SK-N-SH (cell line): ENCODE results near the gene PRKN. TPM values are rescaled to one million over a fixed set of nuclear protein-coding genes. Genes with fewer than 3 reads are reported as not detected.

Experiments
- CTCF ChIA-PET: fragments of 300-600, 350-600 bp; formaldehyde crosslinking; extraction: SDS; loops from one replicate; lab custom pipeline; 2021; lab: Yijun Ruan, JAX
- POLR2A ChIA-PET: fragments of 350-600 bp; sonication (Branson Sonifier 250); formaldehyde crosslinking; extraction: SDS; loops from one replicate; lab custom pipeline; 2020; ENCODE audit warnings: antibody characterized with exemption, inconsistent platforms; lab: Yijun Ruan, JAX
- DNase-seq: peaks from one replicate; pipeline ENCODE4 v3.0.0; 2012
- H2AFZ ChIP-seq: fragments of 200-600 bp; sonication (generic); 2 replicates; pipeline ENCODE4 v1.8.1; 2016; ENCODE audit warnings: antibody characterized with exemption, mild to moderate bottlenecking, low read depth
- H3F3A ChIP-seq: fragments of 200-600 bp; sonication (generic); replicated peaks from 2 replicates; pipeline ENCODE3; 2016; ENCODE audit warnings: antibody characterized with exemption, mild to moderate bottlenecking; ENCODE audit not compliant: insufficient read depth
- H3K27ac ChIP-seq, 2 experiments: fragments of 200-500 bp in 1 of 2; fragments of 200-600 bp in 1 of 2; sonication (Bioruptor generic) in 1 of 2; sonication (generic), shearing (Covaris generic) in 1 of 2; 2 replicates each; pipeline versions ENCODE4 v1.5.1 to v1.6.1; 2014 to 2016; ENCODE audit warnings: low read depth in 2 of 2, inconsistent platforms in 1 of 2, low read length in 1 of 2, mild to moderate bottlenecking in 1 of 2, mixed read lengths in 1 of 2
- H3K27me3 ChIP-seq: fragments of 200-600 bp; sonication (generic), shearing (Covaris generic); 2 replicates; pipeline ENCODE4 v1.6.1; 2016; ENCODE audit warnings: mixed run types; ENCODE audit not compliant: insufficient read depth
- H3K36me3 ChIP-seq, 2 experiments: fragments of 200-500 bp in 1 of 2; fragments of 200-600 bp in 1 of 2; sonication (Bioruptor generic) in 1 of 2; sonication (generic) in 1 of 2; replicated peaks in 1 of 2; 2 replicates each; pipeline versions ENCODE3 to v1.5.1; 2014 to 2016; ENCODE audit warnings: low read length in 1 of 2, mild to moderate bottlenecking in 1 of 2; ENCODE audit not compliant: insufficient read depth in 2 of 2, control insufficient read depth in 1 of 2
- H3K4me1 ChIP-seq, 2 experiments: fragments of 200-500 bp in 1 of 2; fragments of 200-600 bp in 1 of 2; sonication (Bioruptor generic) in 1 of 2; sonication (generic), shearing (Covaris generic) in 1 of 2; 2 replicates each; pipeline versions ENCODE4 v1.5.1 to v1.6.1; 2014 to 2016; ENCODE audit warnings: low read depth in 1 of 2, low read length in 1 of 2, mixed run types in 1 of 2; ENCODE audit not compliant: insufficient read depth in 2 of 2, control insufficient read depth in 1 of 2
- H3K4me2 ChIP-seq: fragments of 200-600 bp; sonication (generic), shearing (Covaris generic); 2 replicates; pipeline ENCODE4 v1.6.1; 2017; ENCODE audit warnings: mixed run types
- H3K4me3 ChIP-seq, 2 experiments: fragments of 200-500 bp in 1 of 2; fragments of 200-600 bp in 1 of 2; sonication (Bioruptor generic) in 1 of 2; sonication (generic), shearing (Covaris generic) in 1 of 2; 2 replicates each; pipeline versions ENCODE4 v1.5.1 to v1.8.1; 2014 to 2016; ENCODE audit warnings: low read depth in 2 of 2, inconsistent platforms in 1 of 2, low read length in 1 of 2, mild to moderate bottlenecking in 1 of 2, mixed read lengths in 1 of 2, moderate library complexity in 1 of 2
- H3K79me2 ChIP-seq: fragments of 200-600 bp; sonication (generic); 2 replicates; pipeline ENCODE4 v1.8.1; 2017; ENCODE audit warnings: mild to moderate bottlenecking; ENCODE audit not compliant: insufficient read depth
- H3K9ac ChIP-seq: fragments of 200-600 bp; sonication (generic); 2 replicates; pipeline ENCODE4 v1.6.1; 2017; ENCODE audit warnings: mixed run types
- H3K9me2 ChIP-seq: fragments of 200-600 bp; sonication (generic); 2 replicates; pipeline ENCODE4 v1.6.1; 2017; ENCODE audit warnings: mixed run types
- H3K9me3 ChIP-seq: fragments of 200-600 bp; sonication (generic); 2 replicates; pipeline ENCODE4 v1.6.1; 2017; ENCODE audit warnings: mixed run types, mild to moderate bottlenecking, moderate library complexity
- H4K20me1 ChIP-seq: fragments of 200-600 bp; sonication (generic); 2 replicates; pipeline ENCODE4 v1.6.1; 2017; ENCODE audit warnings: mild to moderate bottlenecking, mixed run types; ENCODE audit not compliant: insufficient read depth
- CHD2 ChIP-seq: fragments of 150-350 bp; IDR thresholded peaks from 2 replicates; pipeline ENCODE4 v1.6.1; 2018; ENCODE audit warnings: low read length; ENCODE audit not compliant: partially characterized antibody
- ELF1 ChIP-seq: IDR thresholded peaks from 2 replicates; pipeline ENCODE4 v1.4.0; 2012
- EP300 ChIP-seq, 2 experiments: IDR thresholded peaks; 2 replicates each; pipeline versions ENCODE4 v1.4.0 to v1.6.1; 2012; ENCODE audit warnings: borderline replicate concordance in 1 of 2, low read depth in 1 of 2, low read length in 1 of 2
- EZH2phosphoT487 ChIP-seq: fragments of 200-600 bp; sonication (generic); IDR thresholded peaks from 2 replicates; pipeline ENCODE4 v1.6.1; 2017; ENCODE audit warnings: low read depth, mixed run types, mild to moderate bottlenecking, antibody characterized with exemption, moderate library complexity, borderline replicate concordance
- FOSL2 ChIP-seq: IDR thresholded peaks from 2 replicates; pipeline ENCODE4 v1.4.0; 2012; ENCODE audit warnings: low read depth, mild to moderate bottlenecking, moderate library complexity, borderline replicate concordance
- FOXM1 ChIP-seq: IDR thresholded peaks from 2 replicates; pipeline ENCODE4 v1.4.0; 2012; ENCODE audit warnings: low read depth, mild to moderate bottlenecking
- GABPA ChIP-seq: IDR thresholded peaks from 2 replicates; pipeline ENCODE4 v1.4.0; 2012; ENCODE audit warnings: low read depth, mild to moderate bottlenecking
- GATA2 ChIP-seq: sonication (generic); formaldehyde crosslinking; IDR thresholded peaks from 2 replicates; pipeline ENCODE4 v1.5.0; 2020; ENCODE audit warnings: mild to moderate bottlenecking, missing genetic modification reagents
- JUND ChIP-seq: IDR thresholded peaks from 2 replicates; pipeline ENCODE4 v1.4.0; 2012
- MEF2A ChIP-seq: IDR thresholded peaks from 2 replicates; pipeline ENCODE4 v1.4.0; 2012; ENCODE audit warnings: low read depth, borderline replicate concordance
- RAD21 ChIP-seq: IDR thresholded peaks from 2 replicates; pipeline ENCODE4 v1.6.1; 2012; ENCODE audit warnings: mild to moderate bottlenecking, low read length
- RCOR1 ChIP-seq: fragments of 150-350 bp; IDR thresholded peaks from 2 replicates; pipeline ENCODE4 v1.6.1; 2017; ENCODE audit warnings: antibody characterized with exemption, low read length
- RFX5 ChIP-seq: IDR thresholded peaks from 2 replicates; pipeline ENCODE4 v1.6.1; 2012; ENCODE audit warnings: mild to moderate bottlenecking, improper control_type of control experiment, low read length
- SIN3A ChIP-seq: IDR thresholded peaks from 2 replicates; pipeline ENCODE4 v1.6.1; 2012; ENCODE audit warnings: low read depth, mild to moderate bottlenecking, low read length, moderate library complexity, borderline replicate concordance
- SMC3 ChIP-seq: IDR thresholded peaks from 2 replicates; pipeline ENCODE4 v1.6.1; 2012; ENCODE audit warnings: low read depth, low read length, improper control_type of control experiment
- WGBS: methylation state at CpG from one replicate; pipeline ENCODE4 v1.1.6; 2017; ENCODE audit warnings: low lambda C conversion rate; 5-methylcytosine and 5-hydroxymethylcytosine counted together
- polyA plus RNA-seq, 3 experiments: library from polyadenylated mRNA; depleted of rRNA; stranded (reverse); fragments of >200 nt; gene quantifications; 2 replicates each; pipeline ENCODE4 v1.2.3, GENCODE V29; 2012
- TF ChIP-seq, protein P1 (sequence below): IDR thresholded peaks from 2 replicates; pipeline ENCODE4 v1.4.0; 2012; ENCODE audit warnings: low read depth
- TF ChIP-seq, protein P2 (sequence below): IDR thresholded peaks from 2 replicates; pipeline ENCODE4 v1.6.1; 2012; ENCODE audit warnings: mild to moderate bottlenecking, low read depth, low read length, moderate library complexity
- TF ChIP-seq, protein P3 (sequence below): IDR thresholded peaks from 2 replicates; pipeline ENCODE4 v1.4.0; 2012; ENCODE audit warnings: low read depth, borderline replicate concordance
- TF ChIP-seq, protein P4 (sequence below): IDR thresholded peaks from 2 replicates; pipeline ENCODE4 v1.4.0; 2012; ENCODE audit warnings: low read depth, borderline replicate concordance
- TF ChIP-seq, protein P5 (sequence below): fragments of 150-350 bp; IDR thresholded peaks from 2 replicates; pipeline ENCODE4 v1.6.1; 2017; ENCODE audit warnings: antibody characterized with exemption, low read length, low read depth, borderline replicate concordance
- TF ChIP-seq, protein P6 (sequence below): fragments of 200-600 bp; sonication (generic); IDR thresholded peaks from 2 replicates; pipeline ENCODE4 v1.6.1; 2017; ENCODE audit warnings: antibody characterized with exemption, mild to moderate bottlenecking, moderate library complexity
- TF ChIP-seq, protein P7 (sequence below): fragments of 150-350 bp; IDR thresholded peaks from 2 replicates; pipeline ENCODE4 v1.6.1; 2016; ENCODE audit warnings: mild to moderate bottlenecking, low read depth, low read length

PRKN gene
- polyA plus RNA-seq, 1 of the 3 experiments (the other 2 are of a cell fraction): 0.76 TPM

DNA sequence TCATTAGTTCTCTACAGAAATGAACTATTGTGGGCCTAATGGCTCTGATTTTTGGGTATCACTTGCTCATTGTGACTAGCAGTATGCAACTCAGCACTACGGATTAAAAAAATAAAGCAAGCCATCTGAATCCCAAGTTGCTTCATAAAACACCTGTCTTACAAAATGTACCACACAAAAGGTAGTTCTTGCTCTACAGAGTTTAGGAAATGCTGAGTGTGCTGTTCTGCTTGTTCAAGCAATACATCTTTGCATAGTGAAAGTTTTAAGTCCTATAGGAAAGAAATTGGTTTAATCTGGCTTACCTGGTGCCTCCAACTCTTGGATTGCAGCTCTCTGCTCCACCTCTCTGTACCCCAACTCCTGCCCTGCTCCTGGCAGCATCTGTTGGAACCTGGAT is 1187.0 kb downstream of the PRKN start (continued):
- TF ChIP-seq, protein P1, sequence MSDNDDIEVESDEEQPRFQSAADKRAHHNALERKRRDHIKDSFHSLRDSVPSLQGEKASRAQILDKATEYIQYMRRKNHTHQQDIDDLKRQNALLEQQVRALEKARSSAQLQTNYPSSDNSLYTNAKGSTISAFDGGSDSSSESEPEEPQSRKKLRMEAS: no peak
- TF ChIP-seq GATA2 (CRISPR knock-in tag): no peak

DNA sequence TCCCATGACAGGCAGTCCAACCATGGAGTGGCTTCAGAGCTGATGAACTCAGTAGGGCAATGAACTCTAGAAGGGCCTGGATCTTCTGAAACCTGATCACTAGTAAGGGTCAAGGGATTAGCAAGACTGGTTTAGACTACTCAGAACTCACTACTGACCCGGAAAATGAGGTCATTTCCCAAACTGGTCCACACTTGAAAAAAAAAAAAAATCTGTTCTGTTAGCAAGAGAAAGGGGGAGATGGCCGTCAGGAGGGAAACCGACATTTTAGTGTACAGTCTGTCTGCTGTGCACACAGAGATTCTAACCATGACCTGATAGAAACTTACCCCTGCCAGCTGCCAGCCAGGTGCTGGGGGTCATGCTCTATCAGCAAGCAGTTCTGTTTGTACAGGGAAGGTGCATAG is 1191.3 kb downstream of the PRKN start:
- Histone ChIP-seq H3F3A (no peaks in the 10 kb centered on the region), H3K9me3 (no peaks in the 10 kb centered on the region), H3K36me3 (no peaks in the 10 kb centered on the region), H3K4me2 (no peak overlapping the region), H3K27me3 (no peaks in the 10 kb centered on the region; the same call in 1 of the 2 replicates), H3K79me2 (no peaks in the 10 kb centered on the region), H3K9ac (no peak overlapping the region), H4K20me1 (no peaks in the 10 kb centered on the region), H3K4me1 (no peaks in the 10 kb centered on the region), H3K4me3 (no peak overlapping the region), H3K27ac (no peak overlapping the region), H2AFZ (no peak overlapping the region), H3K9me2 (no peaks in the 10 kb centered on the region)
- DNase-seq: no peak
- ChIA-PET CTCF (interaction anchor here (0.6 kb wide), 1 partner anchor 50 kb away, joined by 3 read pairs; no protein-coding TSS in a partner anchor), POLR2A (no interaction called here)
- 54% methylated on average over 3 of the region's 3 CpGs for WGBS
- no peak for TF ChIP-seq EZH2phosphoT487
- no peak for TF ChIP-seq ELF1
- TF ChIP-seq RFX5: no peak
- no peak for TF ChIP-seq SMC3
- TF ChIP-seq, protein P2, sequence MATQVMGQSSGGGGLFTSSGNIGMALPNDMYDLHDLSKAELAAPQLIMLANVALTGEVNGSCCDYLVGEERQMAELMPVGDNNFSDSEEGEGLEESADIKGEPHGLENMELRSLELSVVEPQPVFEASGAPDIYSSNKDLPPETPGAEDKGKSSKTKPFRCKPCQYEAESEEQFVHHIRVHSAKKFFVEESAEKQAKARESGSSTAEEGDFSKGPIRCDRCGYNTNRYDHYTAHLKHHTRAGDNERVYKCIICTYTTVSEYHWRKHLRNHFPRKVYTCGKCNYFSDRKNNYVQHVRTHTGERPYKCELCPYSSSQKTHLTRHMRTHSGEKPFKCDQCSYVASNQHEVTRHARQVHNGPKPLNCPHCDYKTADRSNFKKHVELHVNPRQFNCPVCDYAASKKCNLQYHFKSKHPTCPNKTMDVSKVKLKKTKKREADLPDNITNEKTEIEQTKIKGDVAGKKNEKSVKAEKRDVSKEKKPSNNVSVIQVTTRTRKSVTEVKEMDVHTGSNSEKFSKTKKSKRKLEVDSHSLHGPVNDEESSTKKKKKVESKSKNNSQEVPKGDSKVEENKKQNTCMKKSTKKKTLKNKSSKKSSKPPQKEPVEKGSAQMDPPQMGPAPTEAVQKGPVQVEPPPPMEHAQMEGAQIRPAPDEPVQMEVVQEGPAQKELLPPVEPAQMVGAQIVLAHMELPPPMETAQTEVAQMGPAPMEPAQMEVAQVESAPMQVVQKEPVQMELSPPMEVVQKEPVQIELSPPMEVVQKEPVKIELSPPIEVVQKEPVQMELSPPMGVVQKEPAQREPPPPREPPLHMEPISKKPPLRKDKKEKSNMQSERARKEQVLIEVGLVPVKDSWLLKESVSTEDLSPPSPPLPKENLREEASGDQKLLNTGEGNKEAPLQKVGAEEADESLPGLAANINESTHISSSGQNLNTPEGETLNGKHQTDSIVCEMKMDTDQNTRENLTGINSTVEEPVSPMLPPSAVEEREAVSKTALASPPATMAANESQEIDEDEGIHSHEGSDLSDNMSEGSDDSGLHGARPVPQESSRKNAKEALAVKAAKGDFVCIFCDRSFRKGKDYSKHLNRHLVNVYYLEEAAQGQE: no peak
- TF ChIP-seq, protein P3, sequence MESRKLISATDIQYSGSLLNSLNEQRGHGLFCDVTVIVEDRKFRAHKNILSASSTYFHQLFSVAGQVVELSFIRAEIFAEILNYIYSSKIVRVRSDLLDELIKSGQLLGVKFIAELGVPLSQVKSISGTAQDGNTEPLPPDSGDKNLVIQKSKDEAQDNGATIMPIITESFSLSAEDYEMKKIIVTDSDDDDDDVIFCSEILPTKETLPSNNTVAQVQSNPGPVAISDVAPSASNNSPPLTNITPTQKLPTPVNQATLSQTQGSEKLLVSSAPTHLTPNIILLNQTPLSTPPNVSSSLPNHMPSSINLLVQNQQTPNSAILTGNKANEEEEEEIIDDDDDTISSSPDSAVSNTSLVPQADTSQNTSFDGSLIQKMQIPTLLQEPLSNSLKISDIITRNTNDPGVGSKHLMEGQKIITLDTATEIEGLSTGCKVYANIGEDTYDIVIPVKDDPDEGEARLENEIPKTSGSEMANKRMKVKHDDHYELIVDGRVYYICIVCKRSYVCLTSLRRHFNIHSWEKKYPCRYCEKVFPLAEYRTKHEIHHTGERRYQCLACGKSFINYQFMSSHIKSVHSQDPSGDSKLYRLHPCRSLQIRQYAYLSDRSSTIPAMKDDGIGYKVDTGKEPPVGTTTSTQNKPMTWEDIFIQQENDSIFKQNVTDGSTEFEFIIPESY: no peak
- TF ChIP-seq GABPA: no peak
- TF ChIP-seq, protein P4, sequence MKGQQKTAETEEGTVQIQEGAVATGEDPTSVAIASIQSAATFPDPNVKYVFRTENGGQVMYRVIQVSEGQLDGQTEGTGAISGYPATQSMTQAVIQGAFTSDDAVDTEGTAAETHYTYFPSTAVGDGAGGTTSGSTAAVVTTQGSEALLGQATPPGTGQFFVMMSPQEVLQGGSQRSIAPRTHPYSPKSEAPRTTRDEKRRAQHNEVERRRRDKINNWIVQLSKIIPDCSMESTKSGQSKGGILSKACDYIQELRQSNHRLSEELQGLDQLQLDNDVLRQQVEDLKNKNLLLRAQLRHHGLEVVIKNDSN: no peak
- TF ChIP-seq RCOR1: no peak
- TF ChIP-seq CHD2: no peak
- TF ChIP-seq RAD21: no peak
- TF ChIP-seq, protein P5, sequence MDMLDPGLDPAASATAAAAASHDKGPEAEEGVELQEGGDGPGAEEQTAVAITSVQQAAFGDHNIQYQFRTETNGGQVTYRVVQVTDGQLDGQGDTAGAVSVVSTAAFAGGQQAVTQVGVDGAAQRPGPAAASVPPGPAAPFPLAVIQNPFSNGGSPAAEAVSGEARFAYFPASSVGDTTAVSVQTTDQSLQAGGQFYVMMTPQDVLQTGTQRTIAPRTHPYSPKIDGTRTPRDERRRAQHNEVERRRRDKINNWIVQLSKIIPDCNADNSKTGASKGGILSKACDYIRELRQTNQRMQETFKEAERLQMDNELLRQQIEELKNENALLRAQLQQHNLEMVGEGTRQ: no peak
- no peak for TF ChIP-seq FOSL2
- no peak for TF ChIP-seq EP300 (IDR thresholded peaks at IDR 0.05; ENCODE audit: borderline replicate concordance in 1 of 2, low read depth in 1 of 2, low read length in 1 of 2)
- TF ChIP-seq JUND: no peak
- TF ChIP-seq, protein P6, sequence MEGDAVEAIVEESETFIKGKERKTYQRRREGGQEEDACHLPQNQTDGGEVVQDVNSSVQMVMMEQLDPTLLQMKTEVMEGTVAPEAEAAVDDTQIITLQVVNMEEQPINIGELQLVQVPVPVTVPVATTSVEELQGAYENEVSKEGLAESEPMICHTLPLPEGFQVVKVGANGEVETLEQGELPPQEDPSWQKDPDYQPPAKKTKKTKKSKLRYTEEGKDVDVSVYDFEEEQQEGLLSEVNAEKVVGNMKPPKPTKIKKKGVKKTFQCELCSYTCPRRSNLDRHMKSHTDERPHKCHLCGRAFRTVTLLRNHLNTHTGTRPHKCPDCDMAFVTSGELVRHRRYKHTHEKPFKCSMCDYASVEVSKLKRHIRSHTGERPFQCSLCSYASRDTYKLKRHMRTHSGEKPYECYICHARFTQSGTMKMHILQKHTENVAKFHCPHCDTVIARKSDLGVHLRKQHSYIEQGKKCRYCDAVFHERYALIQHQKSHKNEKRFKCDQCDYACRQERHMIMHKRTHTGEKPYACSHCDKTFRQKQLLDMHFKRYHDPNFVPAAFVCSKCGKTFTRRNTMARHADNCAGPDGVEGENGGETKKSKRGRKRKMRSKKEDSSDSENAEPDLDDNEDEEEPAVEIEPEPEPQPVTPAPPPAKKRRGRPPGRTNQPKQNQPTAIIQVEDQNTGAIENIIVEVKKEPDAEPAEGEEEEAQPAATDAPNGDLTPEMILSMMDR: no peak
- no peak for TF ChIP-seq MEF2A
- no peak for TF ChIP-seq SIN3A
- TF ChIP-seq, protein P7, sequence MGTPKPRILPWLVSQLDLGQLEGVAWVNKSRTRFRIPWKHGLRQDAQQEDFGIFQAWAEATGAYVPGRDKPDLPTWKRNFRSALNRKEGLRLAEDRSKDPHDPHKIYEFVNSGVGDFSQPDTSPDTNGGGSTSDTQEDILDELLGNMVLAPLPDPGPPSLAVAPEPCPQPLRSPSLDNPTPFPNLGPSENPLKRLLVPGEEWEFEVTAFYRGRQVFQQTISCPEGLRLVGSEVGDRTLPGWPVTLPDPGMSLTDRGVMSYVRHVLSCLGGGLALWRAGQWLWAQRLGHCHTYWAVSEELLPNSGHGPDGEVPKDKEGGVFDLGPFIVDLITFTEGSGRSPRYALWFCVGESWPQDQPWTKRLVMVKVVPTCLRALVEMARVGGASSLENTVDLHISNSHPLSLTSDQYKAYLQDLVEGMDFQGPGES: no peak
- TF ChIP-seq FOXM1: no peak
